NK-92 treated with Interleukin-12 subunit alpha and Interleukin-12 subunit beta, amount 100 ng/mL, for 24 hours (cell line): ENCODE data around the gene DGKB.

ENCODE experiments used
- DNase-seq: peaks from one replicate; lab custom pipeline; 2025; lab: John Stamatoyannopoulos, UW

The DGKB gene

GRCh38 chr7:14457568-14458453 lies 444.7 kb downstream of the DGKB start:
- no peak for DNase-seq

GRCh38 chr7:14449291-14449690 lies 453.3 kb downstream of the DGKB start:
- no peak for DNase-seq

DNA sequence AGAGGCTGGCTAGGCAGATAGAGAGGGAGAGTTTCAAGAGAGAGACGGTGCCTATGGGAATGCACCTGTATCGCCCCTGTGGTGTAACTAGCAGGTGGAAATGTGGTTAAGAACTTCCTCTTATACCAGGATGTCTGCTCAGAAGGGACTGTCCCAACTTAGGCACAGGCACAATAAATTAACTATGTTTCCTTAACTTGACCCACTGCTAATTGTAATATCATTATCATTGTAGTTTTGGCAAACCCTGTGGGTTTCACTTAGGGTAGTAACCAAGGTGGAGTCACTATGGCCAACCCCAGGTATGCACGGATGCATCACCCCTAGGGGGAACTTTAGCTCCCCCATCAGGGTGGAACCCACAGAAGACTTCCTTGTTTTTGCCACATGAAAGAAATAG lies 455.7 kb downstream of the DGKB start:
- no peak for DNase-seq

GRCh38 chr7:14446219-14446618 lies 456.3 kb downstream of the DGKB start:
- no peak for DNase-seq

GRCh38 chr7:14438366-14438765 lies 464.2 kb downstream of the DGKB start:
- no peak for DNase-seq

GRCh38 chr7:14436878-14437277 lies 465.7 kb downstream of the DGKB start:
- no peak for DNase-seq

- no peak for DNase-seq
Observed at GRCh38 chr7:14432924-14433323, 469.6 kb downstream of the DGKB start.

DNA sequence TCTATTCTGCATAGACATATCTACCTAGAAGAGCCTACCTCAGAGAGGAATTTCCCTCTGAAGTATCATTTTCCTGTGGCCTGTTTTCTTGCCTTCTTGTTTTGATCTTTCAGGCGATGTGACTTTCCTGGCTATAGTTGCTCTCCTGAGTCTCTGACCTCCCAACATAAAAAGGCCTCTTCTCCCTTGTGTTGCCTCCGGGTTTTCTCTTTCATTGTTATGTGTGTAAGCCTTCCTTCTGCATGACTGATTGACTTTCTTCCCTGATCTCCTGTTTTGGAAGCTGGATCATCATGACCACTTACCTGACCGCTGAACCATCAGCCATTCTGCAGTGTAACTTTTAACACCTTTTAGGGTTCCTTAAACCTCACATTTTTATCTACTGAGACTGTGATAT lies 471.6 kb downstream of the DGKB start:
- DNase-seq, result no peak

- DNase-seq, result no peak
Observed at GRCh38 chr7:14425559-14425958, 477.0 kb downstream of the DGKB start.

DNA sequence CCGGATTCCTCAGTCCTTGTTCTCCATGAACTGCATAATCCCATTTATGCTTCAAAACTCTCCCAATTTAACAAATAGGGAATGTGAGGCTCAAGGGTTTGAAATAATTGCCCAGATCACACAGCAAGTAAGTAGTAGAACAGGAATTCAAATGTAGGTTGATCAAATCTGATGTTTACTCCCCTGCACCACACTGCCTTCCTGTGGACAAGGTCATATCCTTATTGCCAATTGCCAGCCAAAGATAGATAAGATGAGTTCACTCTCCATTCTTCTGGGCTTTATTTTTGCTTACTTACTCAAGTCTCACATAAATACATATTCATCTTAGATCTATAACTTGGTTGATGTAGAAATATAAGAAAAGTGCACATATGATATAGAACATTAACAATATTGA lies 477.9 kb downstream of the DGKB start:
- no peak for DNase-seq

DNA sequence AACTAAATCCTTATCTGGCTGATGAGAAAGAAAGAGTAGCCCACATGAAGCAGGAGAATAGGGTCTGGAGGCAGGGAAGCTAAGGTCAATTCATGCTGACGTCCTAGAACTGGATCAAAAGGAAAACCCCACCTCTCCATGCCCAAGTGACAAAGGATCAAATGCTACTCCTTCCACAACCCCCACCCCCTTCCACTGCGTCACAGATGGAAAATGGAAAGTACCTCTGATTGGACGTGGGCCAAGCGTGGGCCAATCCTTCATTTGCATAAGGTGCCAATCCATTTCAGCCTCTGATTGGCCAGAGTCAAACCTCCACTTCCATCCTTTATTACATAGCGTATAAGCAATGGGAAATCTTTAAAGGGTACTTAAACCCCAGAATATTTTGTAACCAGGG lies 481.8 kb downstream of the DGKB start:
- no peak for DNase-seq

GRCh38 chr7:14419531-14419930 lies 483.0 kb downstream of the DGKB start:
- DNase-seq, result no peak

- DNase-seq, result no peak
Observed at GRCh38 chr7:14418633-14419032, 483.9 kb downstream of the DGKB start.

GRCh38 chr7:14414274-14414986 lies 488.1 kb downstream of the DGKB start:
- DNase-seq, result no peak

DNA sequence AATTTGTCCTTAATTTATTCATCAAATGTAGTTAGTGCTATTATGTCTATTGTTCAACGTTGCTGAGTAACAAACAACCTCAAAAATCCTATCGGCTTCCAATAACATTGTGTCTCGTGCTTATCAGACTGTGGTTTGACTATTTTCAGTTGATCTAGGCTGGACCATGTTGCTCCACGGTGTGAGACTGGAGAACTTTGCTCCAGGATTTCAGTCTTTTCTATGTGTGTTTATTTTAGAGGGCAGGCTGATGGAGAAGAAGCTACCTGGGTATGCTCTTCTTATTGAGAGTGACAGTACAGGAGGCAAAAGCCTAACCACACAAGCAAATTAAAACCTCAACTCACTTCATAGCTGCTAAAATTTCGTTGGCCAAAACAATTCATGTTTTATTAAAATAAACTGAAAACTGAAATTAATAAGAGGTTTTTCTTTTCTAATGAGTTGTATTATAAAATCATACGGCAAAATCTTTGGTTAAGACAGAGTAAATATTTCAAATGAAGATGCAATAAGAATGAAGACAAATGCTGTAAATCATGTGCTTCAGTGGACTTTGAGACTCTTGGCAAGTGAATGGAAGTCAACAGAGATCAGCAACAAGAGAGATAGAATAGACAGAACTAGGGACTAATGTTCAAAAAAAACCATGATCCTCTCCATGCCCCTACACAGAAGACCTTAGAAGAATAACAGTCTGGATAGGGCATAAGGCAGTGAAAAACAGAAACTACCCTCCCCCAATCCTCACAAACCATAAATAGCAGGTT lies 495.1 kb downstream of the DGKB start:
- no peak for DNase-seq

DNA sequence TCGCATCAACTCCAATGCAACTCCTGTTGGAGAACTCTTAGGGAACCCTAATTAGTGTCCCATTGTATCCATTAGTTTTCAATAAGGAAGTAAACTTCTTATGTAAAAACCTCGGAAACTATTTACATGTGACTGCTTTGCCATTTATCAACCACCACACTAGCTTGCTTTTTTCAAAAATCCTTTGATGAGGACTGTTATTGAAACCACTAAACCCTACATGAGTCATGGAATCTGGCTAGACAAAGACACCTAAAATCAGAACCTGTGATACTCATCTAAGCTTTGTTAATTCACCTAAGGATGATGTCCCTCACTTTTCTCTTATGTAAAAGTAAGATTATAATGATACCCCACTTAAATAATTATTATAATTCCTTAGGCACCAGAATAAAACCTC lies 499.0 kb downstream of the DGKB start:
- no peak for DNase-seq

DNA sequence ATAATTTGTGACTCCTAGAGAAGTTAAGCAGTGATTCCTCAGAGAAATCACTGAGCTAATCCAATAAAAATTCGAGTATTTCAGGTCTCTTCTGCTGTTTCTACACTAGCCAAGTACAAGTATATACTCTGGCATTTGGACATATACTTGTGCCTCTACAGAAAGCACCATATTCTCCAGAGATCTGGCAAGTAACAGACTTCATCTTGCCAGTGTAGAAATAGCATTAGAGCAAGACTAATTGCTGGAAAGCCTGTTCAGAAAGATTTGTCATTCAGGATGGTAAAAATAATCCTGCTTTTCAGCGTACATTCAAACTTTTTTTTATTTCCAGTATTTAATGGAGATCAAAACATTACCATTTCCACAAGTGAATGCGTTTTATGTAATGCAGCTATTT lies 502.3 kb downstream of the DGKB start:
- DNase-seq, result no peak

DNA sequence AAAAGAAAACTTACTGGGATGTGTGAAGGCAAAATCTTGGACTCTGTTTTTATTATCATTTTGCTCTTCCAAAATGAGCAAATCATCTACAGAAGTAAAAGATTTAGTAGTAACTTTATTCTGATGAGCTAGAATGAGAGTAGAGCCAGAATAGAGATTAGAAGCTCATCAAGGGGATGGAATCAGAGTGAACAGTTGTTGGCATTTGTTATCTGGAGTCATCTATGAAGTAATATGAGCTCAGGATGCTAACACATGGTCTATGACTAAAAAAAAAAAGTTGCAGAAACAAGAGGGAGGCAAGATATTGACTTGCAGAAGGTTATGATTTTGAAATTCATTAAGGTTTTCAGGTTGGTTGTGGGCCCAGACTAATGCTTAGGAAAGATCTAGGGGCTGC lies 504.0 kb downstream of the DGKB start:
- DNase-seq, result no peak

DNA sequence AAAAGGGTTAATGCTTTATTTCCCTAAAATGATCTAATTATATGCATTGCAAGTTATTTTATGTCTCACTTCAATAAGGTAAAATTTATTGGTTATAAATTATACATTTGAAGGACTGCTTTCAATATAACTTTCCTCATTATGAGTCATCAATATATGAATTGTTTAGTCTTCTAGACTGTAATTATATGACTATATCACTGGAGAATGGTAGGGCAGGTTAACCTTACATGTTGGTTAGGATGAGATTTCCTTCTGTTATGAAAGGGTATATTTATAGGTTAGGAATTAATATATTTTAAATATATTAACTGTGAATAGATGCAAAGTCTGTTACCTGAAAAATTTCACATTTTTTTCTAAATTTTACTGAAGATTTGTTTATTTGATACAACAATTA lies 506.7 kb downstream of the DGKB start:
- no peak for DNase-seq

DNA sequence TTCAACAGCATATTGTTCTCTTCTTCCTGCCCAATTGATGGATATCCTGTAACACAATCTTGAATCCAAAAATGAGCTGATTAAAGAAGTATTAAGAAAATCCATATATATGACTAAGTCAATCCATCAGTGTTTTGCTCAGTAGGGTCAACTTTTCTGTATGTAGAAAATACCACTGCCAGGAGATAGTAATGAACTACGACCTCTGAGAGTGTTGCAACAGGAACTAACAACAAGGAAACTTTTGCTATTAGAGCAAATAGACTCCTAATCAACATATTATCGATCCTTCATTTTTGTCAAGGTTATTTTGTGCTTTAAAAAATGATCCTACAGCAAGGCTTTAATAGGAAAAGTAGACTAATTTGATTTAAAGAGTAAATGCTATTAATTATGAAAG lies 507.8 kb downstream of the DGKB start:
- no peak for DNase-seq

DNA sequence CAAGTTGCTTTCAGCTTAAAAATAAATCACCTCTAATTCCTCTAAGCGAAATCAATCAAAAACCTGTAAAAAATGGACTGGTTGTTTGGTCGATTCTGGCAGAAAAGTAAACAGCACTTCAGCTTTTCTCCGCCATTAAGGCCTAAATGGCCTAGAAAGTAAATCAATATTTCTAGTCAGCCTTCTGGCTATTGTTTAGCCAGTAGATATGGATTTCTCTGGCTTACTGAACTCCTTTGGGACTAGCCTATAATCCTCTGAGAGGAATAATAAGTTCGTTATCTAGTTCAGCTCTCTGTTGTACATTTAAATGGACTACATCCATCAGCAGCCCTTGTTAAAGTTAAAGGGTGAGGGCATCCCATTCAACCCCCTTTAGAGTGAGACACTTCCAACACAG lies 513.0 kb downstream of the DGKB start:
- no peak for DNase-seq

DNA sequence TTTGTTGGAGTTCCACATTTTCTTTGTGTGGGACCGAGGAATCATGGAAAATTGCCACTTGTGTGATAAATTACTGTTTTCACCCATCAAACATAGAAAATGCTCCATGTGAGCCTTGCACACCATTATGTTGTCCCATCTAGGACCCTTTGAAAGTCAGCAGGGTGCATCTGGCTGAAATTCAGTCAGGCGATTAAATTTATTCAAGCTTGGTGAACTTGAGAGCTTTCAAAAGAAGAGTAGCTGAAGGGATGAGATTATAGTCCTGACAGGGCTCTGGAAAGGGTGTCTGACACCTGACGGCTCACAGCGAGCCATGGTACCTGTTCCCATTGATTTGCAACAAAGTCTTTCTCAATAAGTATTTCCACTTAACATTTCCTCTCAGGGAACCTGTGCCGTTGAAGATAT lies 513.4 kb downstream of the DGKB start:
- no peak for DNase-seq

DNA sequence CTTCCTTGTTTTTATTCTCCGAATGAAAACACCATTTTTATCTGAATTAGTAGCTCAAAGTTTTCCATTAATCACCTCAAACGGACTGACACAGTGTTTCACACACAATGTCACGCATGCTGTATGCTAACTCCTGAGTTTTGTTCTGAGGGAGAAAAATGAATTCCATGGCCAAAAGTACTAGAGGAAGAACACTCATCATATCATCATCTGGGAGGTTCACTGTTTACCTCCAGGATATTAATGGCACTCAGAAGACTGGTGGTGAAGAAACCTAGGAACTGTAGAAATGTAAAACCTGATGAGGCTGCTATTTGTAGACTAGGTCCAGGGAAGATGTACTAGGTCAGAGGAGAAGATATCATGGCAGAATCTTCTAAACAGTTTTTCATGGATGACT lies 517.5 kb downstream of the DGKB start:
- no peak for DNase-seq
